C4-2B (cell line): ENCODE data around the gene PSMD8.

ENCODE experiments used
- CTCF ChIP-seq: fragments of 450-650 bp; conservative IDR thresholded peaks from 2 replicates; pipeline ENCODE4 v1.5.1; 2017; ENCODE audit warnings: mild to moderate bottlenecking
- ZFX ChIP-seq: fragments of 450-650 bp; IDR thresholded peaks from 2 replicates; pipeline ENCODE4 v1.6.1; 2017

DNA sequence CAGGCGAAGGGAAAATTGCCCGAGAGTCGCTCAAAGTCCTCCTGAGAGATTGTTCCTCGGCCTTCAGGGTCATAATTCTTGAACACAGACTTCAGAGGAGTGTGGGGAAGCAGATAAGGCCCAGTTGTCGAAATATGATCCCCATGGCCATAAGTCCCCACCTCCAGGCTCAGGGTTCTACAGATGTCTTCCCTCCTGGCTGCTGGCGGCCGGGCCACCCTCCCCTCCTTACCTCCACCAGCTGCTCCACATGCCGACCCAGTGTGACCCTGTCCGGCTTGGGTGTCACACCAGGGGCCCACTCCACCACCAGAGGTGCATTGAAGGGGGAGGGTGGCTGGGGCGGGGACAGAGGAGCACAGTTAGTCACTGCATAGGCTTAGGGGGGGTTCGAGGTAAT lies 38.6 kb downstream of the PSMD8 start:
- no peak for TF ChIP-seq CTCF
- TF ChIP-seq ZFX = no peak
